Tibial nerve (tissue), 4 donors: ENCODE results near the gene OR52I2.

ENCODE experiments used
- EP300 ChIP-seq, 2 donors: sonication (generic); formaldehyde crosslinking; IDR thresholded peaks; one replicate each; pipeline ENCODE4 v1.6.1; 2017; ENCODE audit warnings: antibody characterized with exemption in 2 of 2, mild to moderate bottlenecking in 1 of 2
- POLR2A ChIP-seq, 2 donors: fragments of 450-650 bp; IDR thresholded peaks; one replicate each; pipeline ENCODE4 v1.6.1; 2017; ENCODE audit warnings: antibody characterized with exemption in 2 of 2, mild to moderate bottlenecking in 2 of 2, moderate library complexity in 2 of 2
- TF ChIP-seq, protein P1 (sequence below), 5 experiments: fragments of 200-600 bp in 3 of 5; fragments of 450-650 bp in 2 of 5; sonication (generic) in 3 of 5; IDR thresholded peaks; one replicate each; pipeline ENCODE4 v1.5.1; 2016 to 2019; ENCODE audit warnings: antibody characterized with exemption in 5 of 5, mild to moderate bottlenecking in 3 of 5, moderate library complexity in 2 of 5

DNA sequence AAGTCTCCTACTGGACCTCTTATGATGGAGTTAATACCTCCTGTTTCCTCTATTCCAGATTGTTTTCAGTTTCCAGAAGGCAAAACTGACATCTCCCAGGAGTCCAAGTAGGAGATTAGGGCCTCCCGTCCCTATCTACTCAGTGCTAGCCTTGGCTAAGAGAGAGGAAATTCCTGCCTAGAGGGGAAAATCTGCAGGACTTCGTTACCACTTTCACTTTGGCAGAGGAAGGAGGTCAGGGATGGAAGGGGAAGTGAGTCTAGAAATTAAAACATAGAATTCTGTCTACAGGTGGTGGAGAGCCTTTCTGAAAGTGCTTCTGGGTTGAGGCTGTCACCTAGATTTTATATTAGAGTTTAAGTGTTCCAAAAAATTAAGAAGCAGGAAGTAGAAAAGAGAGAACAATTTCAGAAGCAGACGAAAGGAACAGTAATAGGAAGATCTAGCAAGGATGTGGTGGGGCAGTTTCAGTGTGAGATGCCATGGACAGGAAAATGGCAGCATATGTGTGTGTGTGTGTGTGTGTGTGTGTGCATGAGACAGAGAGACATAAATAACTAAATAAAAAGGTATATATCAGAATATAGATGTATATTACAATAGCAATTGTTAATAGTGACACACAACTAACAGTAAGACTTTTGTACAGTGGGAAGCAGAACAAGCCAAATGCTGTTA lies 28.9 kb downstream of the OR52I2 start:
- TF ChIP-seq POLR2A (IDR thresholded peaks at IDR 0.05) = no peak
- TF ChIP-seq, protein P1, sequence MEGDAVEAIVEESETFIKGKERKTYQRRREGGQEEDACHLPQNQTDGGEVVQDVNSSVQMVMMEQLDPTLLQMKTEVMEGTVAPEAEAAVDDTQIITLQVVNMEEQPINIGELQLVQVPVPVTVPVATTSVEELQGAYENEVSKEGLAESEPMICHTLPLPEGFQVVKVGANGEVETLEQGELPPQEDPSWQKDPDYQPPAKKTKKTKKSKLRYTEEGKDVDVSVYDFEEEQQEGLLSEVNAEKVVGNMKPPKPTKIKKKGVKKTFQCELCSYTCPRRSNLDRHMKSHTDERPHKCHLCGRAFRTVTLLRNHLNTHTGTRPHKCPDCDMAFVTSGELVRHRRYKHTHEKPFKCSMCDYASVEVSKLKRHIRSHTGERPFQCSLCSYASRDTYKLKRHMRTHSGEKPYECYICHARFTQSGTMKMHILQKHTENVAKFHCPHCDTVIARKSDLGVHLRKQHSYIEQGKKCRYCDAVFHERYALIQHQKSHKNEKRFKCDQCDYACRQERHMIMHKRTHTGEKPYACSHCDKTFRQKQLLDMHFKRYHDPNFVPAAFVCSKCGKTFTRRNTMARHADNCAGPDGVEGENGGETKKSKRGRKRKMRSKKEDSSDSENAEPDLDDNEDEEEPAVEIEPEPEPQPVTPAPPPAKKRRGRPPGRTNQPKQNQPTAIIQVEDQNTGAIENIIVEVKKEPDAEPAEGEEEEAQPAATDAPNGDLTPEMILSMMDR (IDR thresholded peaks at IDR 0.05) = no peak
- no peak for TF ChIP-seq EP300 (IDR thresholded peaks at IDR 0.05)
